ENCODE results near the gene GRIN2C.

DNA sequence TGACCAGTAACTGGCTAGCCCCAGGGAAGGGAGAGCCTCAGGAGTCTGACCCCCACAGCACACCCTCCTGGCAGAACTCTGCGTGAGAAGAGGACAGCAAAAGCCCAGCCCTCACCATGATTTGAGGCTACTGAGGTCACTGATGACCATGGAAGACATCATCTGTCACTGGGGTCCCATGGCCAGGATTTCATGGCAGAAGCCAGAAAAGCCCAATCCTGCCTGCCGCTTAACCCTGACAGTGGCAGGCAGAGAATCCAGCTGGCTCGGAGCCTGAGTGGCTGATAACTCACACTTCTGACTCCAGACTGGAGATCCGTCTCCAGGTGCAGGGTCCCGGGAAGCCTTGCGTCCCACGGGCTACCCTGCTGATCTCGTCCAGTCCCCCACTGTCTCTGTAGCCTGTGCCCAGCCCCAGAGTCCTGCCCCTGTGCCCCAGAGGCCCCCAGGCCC, 17.5 kb downstream of the GRIN2C start:
- TF ChIP-seq POLR2AphosphoS5 (IDR thresholded peaks at IDR 0.05) (no peak), POLR2A (IDR thresholded peaks at IDR 0.05) (no peak)
- TF ChIP-seq, protein P1, sequence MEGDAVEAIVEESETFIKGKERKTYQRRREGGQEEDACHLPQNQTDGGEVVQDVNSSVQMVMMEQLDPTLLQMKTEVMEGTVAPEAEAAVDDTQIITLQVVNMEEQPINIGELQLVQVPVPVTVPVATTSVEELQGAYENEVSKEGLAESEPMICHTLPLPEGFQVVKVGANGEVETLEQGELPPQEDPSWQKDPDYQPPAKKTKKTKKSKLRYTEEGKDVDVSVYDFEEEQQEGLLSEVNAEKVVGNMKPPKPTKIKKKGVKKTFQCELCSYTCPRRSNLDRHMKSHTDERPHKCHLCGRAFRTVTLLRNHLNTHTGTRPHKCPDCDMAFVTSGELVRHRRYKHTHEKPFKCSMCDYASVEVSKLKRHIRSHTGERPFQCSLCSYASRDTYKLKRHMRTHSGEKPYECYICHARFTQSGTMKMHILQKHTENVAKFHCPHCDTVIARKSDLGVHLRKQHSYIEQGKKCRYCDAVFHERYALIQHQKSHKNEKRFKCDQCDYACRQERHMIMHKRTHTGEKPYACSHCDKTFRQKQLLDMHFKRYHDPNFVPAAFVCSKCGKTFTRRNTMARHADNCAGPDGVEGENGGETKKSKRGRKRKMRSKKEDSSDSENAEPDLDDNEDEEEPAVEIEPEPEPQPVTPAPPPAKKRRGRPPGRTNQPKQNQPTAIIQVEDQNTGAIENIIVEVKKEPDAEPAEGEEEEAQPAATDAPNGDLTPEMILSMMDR (IDR thresholded peaks at IDR 0.05) = no peak

Data from prostate gland (tissue), 2 donors.